Kidney capillary endothelial cell (primary cell): ENCODE data around the gene NCK2.

Experiments used
- DNase-seq: peaks from one replicate; pipeline ENCODE4 v3.0.0-alpha.2; 2018; ENCODE audit warnings: low spot score

Gene NCK2

GRCh38 chr2:105928086-105928485 lies 183.4 kb downstream of the NCK2 start:
- DNase-seq = no peak

- DNase-seq = peak; percentile 11
Measured at GRCh38 chr2:105928563-105928962, 183.9 kb downstream of the NCK2 start.

- peak; percentile 72 for DNase-seq
Measured at GRCh38 chr2:105929516-105929915, 184.8 kb downstream of the NCK2 start.

DNA sequence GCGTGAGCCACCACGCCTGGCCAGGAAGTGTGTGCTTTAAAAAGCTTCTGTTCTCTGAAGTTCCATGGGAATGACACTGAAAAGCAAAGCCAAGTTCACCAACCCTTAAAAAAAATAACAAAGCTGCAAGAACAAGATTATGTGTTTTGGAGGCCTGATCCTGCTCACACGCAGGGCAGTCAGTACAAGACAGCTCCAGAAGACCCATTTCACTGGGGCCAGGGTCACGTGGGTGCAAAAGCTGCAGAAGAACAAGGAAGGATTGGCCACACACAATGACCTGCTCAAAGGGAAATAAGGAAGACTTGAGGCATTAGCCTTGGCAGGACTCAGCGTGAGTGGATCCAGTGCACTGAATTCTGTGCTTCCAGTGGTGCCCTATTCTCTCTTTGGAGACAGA lies 187.9 kb downstream of the NCK2 start:
- no peak for DNase-seq

DNA sequence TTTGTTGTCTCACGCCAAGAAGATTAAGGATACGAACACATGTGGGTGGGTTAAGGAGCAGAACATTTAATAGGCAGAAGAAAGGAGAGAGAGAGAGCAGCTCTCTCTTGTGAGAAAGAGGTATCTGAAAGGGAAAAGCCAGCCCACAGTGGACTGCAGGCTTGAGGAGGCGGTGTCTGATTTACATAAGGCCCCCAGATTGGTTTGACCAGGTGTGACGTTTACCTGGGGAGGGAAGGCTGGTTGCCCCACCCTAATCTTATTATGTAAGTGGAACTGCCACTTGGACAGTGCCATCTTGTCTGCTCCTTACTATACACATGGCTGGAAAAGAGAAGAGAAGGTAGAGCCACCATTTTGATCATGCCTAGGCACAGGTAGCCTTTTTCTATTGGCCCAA lies 189.2 kb downstream of the NCK2 start:
- no peak for DNase-seq

GRCh38 chr2:105934467-105934866 lies 189.8 kb downstream of the NCK2 start:
- DNase-seq = no peak

DNA sequence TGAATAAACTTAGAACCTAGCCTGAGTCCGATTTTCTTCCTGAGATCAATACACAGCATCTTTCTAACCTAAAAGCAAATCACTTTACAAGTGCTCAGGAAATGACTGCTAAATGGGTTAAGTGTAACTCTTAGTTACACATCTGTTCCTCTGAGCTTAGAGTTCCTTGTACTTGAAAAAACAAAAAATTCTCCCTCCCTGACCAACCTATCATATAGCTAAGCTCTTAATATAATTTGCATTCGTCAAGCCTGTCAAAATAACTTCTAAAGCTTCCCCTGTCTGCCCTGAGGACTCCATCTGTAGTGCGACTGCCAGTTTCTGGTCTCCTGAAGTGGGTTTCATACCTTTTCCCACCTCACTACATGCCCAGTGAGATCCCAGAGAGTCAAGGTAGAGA lies 190.4 kb downstream of the NCK2 start:
- no peak for DNase-seq

DNA sequence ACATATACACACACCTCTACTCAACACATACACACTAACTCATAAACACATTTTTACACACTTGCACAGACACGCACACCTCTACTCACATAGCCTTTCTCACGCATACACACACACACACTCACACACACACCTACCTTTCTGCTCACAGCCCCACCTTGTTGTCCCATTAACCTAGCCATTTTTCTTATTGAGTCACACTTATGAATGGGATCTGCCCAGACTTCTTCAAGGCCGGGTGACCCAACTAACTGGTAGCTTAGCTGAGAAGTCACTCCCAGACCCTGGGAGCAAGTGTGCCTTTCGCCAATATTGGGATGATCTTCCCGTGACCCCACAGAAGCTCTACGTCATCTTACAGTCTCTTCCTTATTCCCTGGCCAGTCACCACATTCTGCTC lies 192.2 kb downstream of the NCK2 start:
- no peak for DNase-seq

- DNase-seq = no peak
Measured at GRCh38 chr2:105937498-105938097, 192.9 kb downstream of the NCK2 start.
